Stimulated activated CD4-positive, alpha-beta T cell treated with anti-CD3 and anti-CD28 coated beads, Interleukin-4, amount 100 ng/mL, for 24 hours (primary cell): ENCODE data around the gene RHOT1.
"Not testable (repeated sequence)": the region's sequence is repeated elsewhere in the genome, so short reads cannot be mapped to it uniquely, and the experiment has no call there.

ENCODE experiments used
- DNase-seq: peaks from one replicate; pipeline ENCODE4 v3.0.0-alpha.2; 2020

RHOT1 gene

GRCh38 chr17:32142038-32142856, at the start of gene RHOT1:
Gene RHOT1, plus strand, starts transcription at chr17:32142502. Its CDS starts 191 bp downstream, at chr17:32142693.
- peak; percentile 75 for DNase-seq

DNA sequence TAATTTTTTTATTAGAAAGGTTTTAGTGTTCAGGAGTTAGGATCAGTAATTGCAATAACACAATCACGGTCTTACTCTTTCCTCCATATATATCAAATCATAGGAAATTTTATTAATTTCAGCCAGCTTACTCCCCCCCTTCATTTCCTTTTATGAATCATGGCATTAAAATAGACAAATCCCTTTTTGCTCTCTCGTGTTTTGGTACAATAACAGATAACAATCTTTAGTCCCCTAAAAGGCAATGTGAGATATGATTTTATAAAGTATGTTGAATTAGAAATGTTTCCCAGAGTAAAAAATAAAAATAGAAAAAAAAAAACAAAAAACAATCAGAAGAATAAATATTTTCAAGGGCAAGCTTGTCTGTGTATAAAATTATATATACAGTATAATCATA, 42.6 kb upstream of the RHOT1 start:
- DNase-seq, result no peak

DNA sequence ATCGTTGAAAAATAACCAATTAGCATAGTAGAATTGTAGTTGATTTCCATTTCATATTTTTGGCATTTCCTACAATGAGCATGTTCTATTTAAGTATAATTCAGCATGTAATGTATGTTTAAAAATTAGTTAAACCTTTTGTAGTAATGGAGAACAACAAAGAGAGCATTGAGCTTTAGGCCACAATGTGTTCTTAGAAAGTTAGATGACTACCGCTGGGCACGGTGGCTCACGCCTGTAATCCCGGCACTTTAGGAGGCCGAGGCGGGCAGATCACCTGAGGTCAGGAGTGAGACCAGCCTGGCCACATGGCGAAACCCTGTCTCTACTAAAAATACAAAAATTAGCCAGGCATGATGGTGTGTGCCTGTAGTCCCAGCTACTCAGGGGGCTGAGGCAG, 42.0 kb upstream of the RHOT1 start:
- DNase-seq, result not testable (repeated sequence)

- DNase-seq, result no peak
Measured at GRCh38 chr17:32100971-32101631, 41.2 kb upstream of the RHOT1 start.

GRCh38 chr17:32102172-32102571, 40.1 kb upstream of the RHOT1 start:
- DNase-seq, result no peak

GRCh38 chr17:32102646-32103186, 39.6 kb upstream of the RHOT1 start:
- no peak for DNase-seq

- DNase-seq, result no peak
Measured at GRCh38 chr17:32103476-32104113, 38.7 kb upstream of the RHOT1 start.

DNA sequence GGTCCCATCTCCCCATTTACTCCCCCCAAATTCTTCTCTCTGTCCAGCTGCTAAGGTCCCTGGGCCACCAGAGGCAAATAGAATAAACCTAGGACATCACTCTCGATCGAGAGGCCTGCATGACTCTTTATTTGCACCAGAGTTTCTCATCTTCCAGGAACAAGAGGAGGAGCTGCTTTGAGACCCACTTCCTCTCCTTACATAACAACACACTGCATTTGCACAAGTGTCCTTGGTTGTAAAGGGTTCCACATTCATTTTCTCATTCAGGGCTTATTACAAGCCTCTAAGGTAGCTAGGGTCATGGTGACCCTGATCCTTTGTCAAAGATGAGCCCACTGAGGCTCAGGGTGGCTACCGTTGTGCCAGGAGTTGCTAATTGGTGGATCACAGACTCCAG, 38.1 kb upstream of the RHOT1 start:
- DNase-seq, result no peak

DNA sequence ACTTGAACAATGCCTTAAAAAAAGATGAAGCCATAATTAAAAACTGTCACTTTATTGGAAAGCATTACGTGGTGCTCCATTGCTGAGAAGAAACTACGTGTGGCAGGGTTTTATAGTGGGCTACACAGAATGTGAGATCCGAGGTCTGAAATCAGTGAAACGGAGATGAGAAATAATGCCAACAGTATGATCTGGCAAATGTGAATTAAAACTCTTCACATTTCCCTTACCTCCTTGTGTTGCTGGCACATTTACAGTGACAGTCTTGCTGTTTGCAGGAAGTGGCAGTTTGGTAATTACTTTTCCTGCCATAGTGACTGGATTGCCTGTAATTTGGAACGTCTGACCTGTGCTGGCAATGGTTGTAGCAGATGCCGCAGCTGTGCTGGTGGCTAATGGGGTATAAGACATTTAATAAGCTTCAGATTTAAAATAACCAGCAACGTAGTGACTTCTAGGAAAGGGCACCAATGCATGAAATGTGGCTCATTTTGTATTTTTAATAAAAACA, 35.8 kb upstream of the RHOT1 start:
- not testable (repeated sequence) for DNase-seq

DNA sequence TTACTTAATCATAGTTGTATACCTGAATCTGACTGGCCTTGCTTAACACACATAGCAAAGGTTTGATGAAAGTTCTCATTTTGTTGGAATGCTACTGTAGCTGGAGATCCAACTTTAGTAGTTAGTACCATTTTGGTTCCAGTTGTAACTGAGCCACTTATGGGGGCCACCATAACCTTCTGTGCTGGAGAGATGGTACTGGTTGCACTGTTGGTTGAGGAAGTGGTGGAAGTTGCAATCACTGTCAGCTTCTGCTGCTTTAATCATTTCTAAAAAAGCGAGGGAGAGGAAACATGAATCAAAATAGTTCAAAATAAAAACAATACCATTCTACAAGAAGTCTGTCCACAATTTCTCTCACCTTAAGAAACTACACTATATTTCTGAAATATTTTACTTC, 35.1 kb upstream of the RHOT1 start:
- DNase-seq, result not testable (repeated sequence)

DNA sequence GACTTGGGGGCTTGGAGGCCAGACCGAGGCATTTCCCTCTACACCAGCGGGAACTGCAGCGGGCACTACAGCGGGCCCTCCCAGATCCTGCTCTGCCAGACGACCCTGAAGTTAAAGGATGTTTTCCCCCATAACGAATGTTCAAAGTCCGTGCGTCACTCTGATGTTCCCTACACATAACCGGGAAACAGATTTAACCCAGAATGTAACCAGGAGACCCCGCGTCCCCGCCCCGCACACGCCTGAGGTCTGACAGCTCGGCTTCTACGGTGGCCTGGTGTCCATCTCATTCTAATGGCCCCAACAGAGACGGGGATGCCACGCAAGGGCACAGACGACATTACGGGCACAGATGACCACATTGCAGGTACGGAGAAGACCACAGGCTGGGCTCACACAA, 31.7 kb upstream of the RHOT1 start:
- DNase-seq, result no peak

DNA sequence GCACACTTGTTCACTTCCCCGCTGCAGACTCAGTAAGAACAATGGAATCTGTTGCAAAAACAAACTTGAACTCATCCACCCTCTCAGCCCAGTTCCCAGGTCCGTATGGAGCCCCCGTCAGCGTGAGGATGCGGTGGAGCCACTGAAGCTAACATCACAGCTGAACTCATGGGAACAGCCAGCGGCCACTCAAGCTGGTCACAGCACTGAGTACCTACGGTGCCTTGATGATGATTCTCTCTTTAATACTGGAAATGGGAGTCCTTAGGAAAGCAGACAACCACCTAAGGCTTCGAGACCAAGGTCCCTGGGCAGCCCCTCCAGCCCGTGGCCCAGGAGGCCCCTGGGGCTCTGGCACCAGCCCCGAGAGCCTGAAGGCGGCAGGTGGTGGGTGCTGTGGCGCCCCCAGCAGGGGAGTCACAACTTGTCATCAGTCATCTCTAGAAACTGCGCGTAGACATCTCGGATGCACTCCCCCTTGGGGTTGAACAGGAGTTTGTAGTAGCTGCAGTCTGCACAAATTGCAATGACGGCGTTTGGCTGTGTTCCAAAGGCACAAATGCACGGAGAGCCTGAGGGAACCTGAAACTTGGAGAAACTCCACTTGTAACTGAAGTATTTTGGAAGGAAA, 31.0 kb upstream of the RHOT1 start:
- peak; percentile 19 for DNase-seq

DNA sequence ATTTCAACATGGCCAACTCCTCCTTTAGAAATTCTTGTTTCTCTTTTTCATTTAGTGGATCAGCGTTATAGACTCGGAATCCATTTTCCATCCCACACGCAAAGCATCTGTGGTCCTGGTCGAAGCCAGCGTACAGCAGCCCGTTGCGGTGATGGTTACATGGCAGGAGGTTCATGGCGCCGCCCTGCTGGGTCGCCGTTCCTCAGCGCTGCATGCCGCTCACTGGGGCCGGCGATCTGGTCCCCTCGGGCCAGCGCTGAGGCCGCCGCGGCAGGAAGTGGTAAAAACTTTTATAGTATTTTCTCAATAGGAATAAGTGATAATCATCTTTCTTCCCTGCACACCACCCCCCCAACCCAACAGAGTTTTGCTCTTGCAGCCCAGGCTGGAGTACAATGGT, 29.9 kb upstream of the RHOT1 start:
- no peak for DNase-seq

GRCh38 chr17:32114536-32114935, 27.8 kb upstream of the RHOT1 start:
- no peak for DNase-seq

GRCh38 chr17:32115546-32115945, 26.8 kb upstream of the RHOT1 start:
- not testable (repeated sequence) for DNase-seq

- no peak for DNase-seq
Measured at GRCh38 chr17:32116937-32117336, 25.4 kb upstream of the RHOT1 start.

DNA sequence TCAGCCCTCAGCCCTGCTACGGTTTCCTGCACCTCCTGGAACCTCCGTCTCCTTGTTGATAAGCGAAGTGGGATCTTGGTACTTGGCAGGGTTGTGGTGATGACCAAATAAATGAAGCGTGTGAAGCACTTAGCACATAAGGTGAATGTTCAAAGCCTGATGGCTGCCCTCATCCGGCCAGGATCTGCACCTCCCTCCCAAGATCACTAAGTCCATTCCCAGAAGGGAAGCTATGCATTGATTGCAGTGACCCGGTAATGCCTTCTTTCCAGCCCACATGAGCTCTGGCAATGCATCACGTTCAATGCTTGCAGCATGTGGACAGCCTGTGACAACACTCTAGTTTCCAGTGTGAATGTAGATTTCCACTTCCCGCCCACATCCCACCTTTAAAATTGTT, 24.9 kb upstream of the RHOT1 start:
- DNase-seq, result no peak

GRCh38 chr17:32118088-32118487, 24.2 kb upstream of the RHOT1 start:
- DNase-seq, result not testable (repeated sequence)

DNA sequence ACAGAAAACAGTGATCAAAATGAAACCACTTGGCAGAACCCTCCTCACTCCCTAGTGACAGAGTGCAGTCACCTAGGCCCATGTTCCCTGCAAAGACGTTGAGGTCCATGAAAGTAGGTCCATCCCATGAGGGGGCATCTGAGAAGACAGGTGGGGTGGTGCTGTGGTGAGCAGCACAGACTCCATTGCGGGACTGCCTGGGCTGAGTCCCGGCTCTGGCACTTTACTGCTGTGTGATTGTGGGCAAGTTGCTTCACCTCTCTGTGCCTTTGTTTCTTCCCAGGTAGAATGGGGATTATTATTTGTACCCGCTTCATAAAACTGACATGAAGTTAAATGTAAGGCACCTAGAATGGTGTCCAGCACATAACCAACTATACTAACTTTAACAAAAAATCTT, 23.5 kb upstream of the RHOT1 start:
- no peak for DNase-seq

- DNase-seq, result no peak
Measured at GRCh38 chr17:32120141-32120540, 22.2 kb upstream of the RHOT1 start.

- DNase-seq, result no peak
Measured at GRCh38 chr17:32120716-32121115, 21.6 kb upstream of the RHOT1 start.

DNA sequence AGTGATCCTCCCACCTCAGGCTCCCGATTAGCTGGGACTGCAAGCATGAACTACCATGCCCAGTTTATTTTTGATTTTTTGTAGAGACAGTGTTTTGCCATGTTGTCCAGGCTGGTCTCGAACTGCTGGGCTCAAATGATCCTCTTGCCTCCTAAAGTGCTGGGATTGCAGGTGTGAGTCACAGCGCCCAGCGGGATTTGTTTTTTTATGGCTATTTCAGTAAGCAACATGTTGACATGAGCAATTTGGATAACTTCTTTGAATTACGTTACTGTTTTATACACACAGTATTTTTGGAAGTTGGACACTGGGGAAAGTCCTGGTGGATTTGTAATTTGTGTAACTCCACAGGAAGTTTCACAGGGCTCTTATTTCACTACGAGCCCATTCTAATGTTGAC, 18.5 kb upstream of the RHOT1 start:
- DNase-seq, result no peak
